ENCODE measurements around the gene PROX1.

PROX1 gene

DNA sequence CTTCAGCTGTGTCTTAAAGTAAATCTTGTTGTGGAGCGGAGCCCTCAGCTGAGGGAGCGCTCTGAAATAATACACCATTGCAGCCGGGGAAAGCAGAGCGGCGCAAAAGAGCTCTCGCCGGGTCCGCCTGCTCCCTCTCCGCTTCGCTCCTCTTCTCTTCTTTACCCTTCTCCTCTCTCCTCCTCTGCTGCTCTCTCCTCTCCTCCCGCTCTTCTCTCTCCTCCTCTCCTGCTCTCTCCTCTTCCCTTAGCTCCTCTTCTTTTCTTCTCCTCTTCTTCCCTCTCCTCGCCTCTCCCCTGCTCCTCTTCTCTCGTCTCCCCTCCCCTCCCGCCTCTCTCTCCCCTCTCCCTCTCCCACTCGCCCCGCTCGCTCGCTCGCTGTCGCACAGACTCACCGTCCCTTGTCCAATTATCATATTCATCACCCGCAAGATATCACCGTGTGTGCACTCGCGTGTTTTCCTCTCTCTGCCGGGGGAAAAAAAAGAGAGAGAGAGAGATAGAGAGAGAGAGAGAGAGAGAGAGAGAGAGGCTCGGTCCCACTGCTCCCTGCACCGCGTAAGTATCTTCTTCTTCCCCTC lies at the start of gene PROX1:
Gene PROX1 (plus strand): TSS at position 47 of the 580 bp plus-strand sequence. CDS start 8,563 bp downstream, outside the sequence.
- DNase-seq = no peak

GRCh38 chr1:213938776-213939175 lies 49.0 kb upstream of the PROX1 start:
- DNase-seq = no peak

DNA sequence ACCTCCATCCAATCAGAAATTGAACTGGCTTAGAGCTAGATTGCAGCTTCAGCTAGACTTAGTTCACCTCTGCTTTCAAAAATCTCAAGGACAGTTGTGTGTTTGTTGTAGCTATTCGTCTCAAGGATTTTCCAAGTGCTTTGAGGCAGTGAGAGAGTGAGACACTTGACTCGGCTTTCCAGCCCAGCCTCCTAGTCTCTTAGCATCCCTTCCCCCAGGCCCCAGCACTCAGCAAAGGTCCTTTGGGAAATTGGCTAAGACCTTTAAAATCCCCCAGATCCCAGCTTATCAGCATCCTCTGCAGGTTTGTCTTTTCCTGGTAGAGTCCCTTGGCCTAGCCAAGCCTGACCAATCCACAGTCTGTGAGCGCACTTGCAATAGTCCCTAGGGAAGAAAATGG lies 47.9 kb upstream of the PROX1 start:
- DNase-seq = no peak

DNA sequence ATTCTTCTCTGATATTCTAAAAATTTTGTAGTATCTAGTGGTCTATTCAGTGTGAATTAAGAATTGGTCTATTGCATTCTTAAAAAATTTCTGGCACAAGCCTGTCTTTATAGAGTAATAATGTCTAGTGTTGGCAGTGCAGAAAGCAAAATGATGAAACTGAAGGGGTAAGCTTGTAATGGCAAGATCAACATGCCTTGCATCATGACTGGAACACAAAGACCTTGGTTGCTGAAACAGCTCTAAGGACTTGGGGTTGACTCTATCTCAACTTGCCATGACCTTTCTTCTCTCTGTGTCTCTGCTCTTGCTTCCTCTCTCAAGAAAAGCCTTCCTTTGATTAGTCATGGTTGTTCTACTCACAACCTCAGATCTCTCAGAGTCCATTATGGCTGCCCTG lies 46.8 kb upstream of the PROX1 start:
- DNase-seq = no peak

GRCh38 chr1:213942061-213942460 lies 45.7 kb upstream of the PROX1 start:
- DNase-seq = no peak

DNA sequence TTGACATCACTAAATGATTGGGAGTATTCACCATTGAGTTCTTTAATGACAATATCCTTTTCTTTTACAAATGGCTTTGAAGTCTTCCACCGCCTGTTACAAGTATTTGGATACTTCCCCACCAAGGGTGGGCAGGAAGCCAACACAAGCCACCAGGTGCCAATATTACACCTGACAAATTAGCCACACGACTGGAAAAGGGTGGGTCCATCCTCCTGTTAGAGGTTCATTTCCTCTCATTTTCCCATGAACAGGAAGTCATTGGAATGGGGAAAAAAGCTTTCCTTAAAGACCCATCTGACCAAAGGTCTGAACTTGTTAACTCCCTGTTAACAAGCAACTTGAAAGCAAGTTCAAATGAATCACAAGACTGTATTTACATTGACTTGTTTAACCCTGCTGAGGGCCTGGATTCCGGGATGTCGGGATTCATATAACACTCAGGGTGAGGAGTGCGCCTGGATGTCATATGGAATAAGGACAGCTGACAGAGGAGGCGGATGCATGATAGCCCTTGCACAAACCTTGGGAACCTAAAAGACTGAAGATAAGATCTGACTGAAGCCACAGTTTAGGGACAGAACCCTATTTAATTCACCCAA lies 40.5 kb upstream of the PROX1 start:
- no peak for DNase-seq

GRCh38 chr1:213951876-213952275 lies 35.9 kb upstream of the PROX1 start:
- DNase-seq = no peak

- no peak for DNase-seq
Observed at GRCh38 chr1:213953806-213954205, 34.0 kb upstream of the PROX1 start.

DNA sequence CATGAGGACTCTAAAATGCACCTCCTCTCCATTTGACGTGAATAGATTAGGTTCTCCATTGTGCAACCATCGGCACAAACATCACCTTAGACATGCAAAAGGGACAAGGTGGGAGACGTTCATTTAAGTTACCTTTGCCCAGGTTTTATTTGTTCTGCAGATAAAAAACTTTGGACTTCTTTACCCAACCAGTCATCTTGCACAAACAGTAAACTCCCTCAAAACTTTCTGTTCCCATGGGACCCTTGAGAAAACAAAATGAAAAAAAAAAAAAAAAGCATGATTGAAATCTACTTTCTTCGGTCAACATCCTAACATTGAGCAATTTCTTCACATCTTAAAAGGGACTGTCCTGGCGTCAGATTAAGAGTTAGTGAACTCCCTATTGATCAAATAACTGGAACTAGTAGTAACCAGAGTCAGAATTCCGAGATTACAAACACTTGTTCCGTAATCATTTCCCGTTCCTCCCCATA lies 31.4 kb upstream of the PROX1 start:
- DNase-seq = no peak

- DNase-seq = no peak
Observed at GRCh38 chr1:213958346-213958745, 29.4 kb upstream of the PROX1 start.

DNA sequence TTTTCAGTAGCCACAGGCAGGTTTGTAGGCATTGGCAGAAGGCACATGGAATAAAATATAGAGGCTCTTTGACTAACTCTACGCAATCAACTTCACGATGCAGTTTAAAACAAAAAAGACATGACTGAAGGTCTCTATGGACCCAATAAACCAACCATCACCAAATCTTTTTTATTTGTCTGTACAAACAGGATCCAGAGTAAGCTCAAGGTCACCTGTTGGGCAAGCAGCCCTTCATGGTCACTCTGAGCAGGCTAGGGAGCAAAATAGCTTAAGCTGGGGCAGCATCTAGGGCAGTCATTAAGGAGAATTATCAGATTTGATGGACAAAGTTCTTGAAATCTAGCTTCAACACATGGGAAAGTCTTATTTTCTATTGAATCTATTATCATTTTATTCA lies 26.8 kb upstream of the PROX1 start:
- DNase-seq = no peak

DNA sequence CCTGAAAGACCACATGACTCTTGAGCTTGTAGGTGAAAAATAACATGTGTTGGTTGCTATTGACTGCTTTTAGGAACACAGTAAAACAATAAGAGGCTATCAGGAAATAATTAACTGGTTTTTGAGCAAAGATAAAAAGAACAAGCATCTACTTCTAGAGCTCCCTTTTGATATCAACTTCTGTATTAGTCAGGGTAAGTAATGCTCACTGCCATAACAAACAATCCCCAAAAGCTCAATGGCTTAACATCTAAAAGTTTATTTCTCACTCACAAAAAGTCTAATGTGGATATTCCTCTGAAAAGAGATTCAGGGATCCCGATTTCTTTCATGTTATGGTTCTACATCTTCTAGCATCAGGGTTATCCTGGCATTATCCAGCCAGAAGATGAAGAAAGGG lies 25.3 kb upstream of the PROX1 start:
- no peak for DNase-seq

GRCh38 chr1:213966122-213966521 lies 21.7 kb upstream of the PROX1 start:
- DNase-seq = no peak

- DNase-seq = no peak
Observed at GRCh38 chr1:213968146-213968825, 19.5 kb upstream of the PROX1 start.

- no peak for DNase-seq
Observed at GRCh38 chr1:213969958-213970555, 17.7 kb upstream of the PROX1 start.

- DNase-seq = no peak
Observed at GRCh38 chr1:213972141-213972540, 15.6 kb upstream of the PROX1 start.

DNA sequence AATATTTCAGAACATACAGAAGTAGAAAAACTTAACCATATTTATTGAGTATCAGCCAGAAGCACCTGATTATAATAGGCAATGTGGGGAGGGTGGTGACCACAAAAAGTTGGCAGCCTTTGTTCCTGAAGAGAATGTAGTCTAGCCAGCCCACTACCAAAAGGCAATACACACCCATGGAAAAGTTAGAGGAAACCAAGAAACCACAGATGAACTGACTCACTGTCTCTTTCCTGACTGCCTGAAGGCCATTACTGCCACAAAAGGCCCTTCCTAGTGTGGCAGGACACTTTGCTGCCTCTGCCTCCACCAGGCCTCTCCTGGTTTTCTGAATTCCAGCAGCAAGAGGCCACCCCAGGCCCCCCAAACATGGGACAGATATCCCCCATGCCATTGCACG lies 14.6 kb upstream of the PROX1 start:
- no peak for DNase-seq

DNA sequence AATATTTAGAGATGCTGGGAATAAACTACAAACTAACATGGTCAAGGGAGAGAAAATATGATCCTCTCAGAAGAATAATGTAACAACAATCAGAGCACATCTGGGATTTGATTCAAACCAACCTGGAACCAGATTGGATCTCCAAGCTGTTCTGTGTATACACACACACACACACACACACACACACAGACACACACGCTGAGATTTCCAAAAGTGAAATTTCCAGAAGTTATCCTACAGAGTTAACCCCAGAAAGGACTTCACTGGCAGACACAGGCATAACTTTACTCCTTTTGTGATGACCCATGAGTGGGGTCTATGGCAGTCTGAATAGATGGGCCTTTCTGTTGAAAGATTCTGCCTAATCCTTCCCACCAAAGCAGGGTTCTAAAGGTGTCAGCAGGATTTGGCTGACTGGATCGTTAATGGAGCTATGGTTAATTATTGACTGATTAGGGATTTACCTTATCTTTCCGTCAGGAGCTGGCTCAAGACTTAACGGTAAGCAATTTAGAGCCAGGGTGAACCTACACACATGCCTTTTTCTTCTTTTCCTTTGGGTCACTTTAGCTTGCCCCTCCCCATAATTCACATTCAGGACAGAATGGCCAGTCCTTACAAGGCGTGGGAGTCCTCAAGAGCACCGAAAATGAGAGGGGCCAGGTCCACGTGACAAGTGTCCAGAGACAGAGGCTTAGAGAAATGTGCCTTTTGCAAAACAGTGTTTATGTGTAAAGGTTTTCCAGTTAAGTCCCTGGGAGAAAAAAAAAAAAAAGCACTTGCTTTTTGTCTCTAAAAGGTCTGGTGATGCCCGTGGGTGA lies 10.9 kb upstream of the PROX1 start:
- DNase-seq = no peak

DNA sequence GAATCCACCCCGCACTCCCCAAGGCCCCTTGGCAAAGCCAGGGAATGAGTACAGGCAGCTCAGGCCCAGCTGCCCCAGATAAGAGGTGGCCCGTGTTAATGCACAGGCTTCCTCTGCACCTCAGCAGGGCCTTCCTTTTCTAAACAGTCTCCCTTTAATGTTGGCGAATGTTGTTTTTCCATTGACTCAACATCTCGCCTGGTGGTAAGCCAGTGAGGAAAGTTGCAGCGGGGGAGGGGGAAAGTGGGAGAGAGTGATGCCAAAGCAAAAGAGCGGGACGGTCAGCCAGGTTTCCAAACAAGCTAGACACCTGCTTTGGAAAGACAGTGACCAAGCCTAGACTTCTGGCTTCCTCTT lies 10.3 kb upstream of the PROX1 start:
- DNase-seq = no peak

DNA sequence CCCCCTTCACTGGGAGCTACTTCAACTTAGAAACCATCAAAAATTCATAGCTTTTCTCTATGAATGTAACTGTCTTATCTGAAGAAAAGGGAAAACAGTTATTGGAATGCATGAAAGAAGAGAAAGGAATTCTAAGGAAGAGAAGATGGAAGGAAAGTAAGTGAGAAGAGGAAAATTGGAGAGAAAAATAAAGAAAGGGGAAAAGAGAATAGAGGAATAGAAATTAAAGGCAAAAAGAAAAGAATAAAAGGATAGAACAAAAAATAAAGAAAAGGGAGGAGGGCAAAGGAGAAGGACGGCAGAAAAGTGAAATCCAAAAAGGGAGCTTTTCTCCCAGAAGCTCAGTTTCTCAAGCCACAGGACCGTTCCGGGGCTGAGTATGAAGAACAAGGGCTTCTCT lies 9.9 kb upstream of the PROX1 start:
- DNase-seq = no peak

DNA sequence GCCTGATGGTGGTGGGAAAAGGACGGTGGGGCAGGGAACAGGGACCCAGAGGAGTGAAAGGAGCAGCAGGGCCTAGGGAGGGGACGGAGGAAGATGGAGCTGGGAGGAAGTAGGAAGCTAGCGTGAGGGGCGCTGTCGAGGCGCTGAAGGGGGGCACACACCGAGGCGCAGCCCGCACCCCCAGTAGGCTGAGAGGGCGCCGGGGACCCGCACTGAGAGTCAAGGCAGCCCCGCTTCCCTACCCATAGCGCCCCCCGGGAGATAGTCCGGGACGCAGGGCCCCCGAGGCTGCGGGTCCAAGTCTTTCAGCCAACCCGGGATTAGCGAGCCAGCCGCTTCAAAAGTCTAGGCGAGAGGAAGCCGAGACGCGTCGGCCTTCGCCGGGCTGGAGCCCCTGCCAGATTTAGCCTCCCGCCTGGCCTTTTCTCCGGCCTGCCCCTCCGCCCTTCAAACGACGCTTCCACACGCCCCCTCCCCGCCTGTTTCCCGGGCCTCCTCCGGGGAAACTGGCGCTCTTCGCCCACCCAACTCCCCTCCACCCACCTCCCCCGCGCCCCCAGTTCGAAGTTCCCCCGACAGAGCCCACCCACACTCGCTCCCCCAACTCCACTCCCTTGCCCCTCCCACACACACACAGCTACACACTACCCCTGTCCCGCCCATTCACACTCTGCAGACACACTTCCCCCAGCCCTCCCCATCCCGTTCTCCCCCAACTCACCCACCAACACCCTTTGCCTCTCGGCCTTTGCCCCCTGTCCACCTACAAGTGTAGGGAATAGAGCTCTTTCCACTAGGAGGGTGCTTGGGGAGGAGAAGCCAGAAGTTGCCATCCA lies 7.8 kb upstream of the PROX1 start:
- DNase-seq = no peak

DNA sequence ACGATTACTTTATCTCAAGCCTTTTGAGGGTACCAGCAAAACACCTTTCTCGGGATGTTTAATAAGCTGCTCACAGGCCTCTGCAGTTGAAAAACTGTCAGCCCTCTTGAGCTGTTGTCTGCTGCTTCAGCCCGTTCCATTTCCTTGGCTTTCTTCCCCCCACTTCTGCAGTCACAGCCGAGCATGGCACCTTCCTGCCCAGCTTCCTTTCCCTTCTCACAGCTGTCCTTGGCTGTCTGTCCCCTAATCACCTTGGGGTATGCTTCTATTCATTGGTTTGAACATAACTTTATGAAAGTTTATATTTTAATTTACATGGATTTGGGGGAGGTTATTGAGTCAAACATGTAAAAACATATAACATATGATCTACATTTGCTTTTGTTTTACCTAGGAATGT lies 6.9 kb upstream of the PROX1 start:
- DNase-seq = no peak
